Activated gamma-delta T cell (primary cell): ENCODE measurements around the gene VCAM1.
"Not testable (repeated sequence)": the region's sequence is repeated elsewhere in the genome, so short reads cannot be mapped to it uniquely, and the experiment has no call there.

Experiments used
- DNase-seq: peaks from one replicate; lab custom pipeline; 2025; lab: John Stamatoyannopoulos, UW
- total RNA-seq, 2 donors: gene quantifications; one replicate each; lab custom pipeline; 2026; lab: John Stamatoyannopoulos, UW

VCAM1 gene, protein sequence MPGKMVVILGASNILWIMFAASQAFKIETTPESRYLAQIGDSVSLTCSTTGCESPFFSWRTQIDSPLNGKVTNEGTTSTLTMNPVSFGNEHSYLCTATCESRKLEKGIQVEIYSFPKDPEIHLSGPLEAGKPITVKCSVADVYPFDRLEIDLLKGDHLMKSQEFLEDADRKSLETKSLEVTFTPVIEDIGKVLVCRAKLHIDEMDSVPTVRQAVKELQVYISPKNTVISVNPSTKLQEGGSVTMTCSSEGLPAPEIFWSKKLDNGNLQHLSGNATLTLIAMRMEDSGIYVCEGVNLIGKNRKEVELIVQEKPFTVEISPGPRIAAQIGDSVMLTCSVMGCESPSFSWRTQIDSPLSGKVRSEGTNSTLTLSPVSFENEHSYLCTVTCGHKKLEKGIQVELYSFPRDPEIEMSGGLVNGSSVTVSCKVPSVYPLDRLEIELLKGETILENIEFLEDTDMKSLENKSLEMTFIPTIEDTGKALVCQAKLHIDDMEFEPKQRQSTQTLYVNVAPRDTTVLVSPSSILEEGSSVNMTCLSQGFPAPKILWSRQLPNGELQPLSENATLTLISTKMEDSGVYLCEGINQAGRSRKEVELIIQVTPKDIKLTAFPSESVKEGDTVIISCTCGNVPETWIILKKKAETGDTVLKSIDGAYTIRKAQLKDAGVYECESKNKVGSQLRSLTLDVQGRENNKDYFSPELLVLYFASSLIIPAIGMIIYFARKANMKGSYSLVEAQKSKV
- 3.3 to 8.5 reads per million in 2 donors for total RNA-seq

DNA sequence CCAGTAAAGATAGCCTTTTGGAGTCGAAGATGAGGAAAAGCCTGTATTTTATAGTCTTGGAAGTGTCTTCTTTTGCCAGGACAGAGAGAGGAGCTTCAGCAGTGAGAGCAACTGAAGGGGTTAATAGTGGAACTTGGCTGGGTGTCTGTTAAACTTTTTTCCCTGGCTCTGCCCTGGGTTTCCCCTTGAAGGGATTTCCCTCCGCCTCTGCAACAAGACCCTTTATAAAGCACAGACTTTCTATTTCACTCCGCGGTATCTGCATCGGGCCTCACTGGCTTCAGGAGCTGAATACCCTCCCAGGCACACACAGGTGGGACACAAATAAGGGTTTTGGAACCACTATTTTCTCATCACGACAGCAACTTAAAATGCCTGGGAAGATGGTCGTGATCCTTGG, at the start of gene VCAM1:
TSS of gene VCAM1 (plus strand) at position 253 of the 400 bp plus-strand sequence. CDS start at position 372, 119 bp downstream.
- no peak for DNase-seq

DNA sequence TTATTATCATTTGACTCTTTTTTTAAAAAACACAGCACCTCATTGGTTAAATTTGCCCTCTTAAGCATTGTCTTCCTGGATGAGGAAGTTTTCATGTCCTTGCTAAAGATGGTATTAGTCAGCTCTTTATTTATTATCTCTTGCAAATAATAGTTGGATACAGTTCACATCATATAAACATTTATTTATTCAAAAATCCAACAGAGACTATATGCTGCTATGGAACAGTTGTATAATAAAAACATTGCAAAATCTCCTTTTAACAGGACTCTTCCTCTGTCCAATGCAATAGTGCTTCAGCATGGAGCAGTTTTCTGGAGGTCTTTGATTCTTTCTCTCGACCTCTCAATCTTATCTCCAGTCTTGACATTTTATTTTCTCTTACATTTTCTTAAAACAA, 49.5 kb upstream of the VCAM1 start:
- DNase-seq, result no peak

DNA sequence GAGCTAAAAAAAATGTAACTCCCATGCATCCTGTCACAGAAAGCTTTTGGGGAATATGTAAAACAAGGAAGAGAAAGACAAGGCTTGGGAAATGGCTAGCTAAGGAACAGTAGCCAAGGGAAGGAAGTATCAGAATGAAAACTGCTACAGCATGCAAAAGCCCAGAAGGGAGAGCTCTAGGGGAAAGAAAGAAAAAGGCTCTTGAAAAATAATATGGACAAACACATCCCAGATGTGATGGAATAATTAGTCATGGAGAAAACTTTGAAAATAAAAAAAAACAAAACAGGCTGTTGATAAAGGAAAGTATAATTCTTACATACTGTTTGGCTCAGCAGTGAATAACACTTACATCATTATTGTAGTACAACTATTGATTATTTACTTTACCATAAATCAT, 47.9 kb upstream of the VCAM1 start:
- DNase-seq, result no peak

DNA sequence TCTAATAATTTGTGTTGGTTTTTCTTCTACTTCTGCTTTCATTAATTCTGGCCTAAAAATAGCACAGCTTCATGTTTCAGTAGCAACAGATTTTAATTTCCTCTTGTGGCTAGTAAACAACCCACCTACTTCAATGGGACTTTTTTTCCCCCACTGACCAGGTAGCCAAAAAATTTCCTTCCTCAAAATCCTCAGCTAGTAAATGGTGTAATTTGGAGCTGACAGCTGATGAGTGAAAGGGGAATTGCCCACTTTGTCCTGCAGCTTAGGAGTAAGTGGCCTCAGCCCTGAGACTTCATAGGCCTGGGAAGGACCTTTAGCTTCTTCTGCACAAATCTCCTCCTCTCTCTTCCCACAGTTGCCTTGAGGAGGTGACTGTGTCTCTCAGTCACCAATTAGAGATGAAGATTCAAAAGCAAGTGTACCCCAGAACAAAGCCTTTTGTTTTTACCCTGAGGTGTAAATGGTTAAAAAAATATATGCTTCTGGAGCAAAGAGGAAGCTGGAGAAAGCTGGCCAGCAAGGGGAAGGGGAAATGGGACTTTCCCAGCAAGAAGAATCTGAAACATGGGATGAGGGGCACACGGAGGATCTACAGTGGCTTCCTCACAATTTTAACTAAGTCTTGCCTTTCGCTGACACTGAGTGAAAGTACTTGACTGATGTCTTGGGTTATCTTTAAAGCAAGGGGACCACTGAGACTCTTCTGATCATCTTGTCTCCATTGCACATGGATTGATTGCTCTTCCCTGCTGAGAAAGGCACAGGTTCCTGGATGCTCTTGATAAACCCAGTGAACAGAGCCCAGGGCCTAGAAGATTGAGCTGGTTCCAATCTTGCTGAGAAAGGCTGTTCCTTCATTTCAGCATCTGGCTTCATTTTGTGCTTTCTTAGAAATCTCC, 35.8 kb upstream of the VCAM1 start:
- DNase-seq, result no peak

DNA sequence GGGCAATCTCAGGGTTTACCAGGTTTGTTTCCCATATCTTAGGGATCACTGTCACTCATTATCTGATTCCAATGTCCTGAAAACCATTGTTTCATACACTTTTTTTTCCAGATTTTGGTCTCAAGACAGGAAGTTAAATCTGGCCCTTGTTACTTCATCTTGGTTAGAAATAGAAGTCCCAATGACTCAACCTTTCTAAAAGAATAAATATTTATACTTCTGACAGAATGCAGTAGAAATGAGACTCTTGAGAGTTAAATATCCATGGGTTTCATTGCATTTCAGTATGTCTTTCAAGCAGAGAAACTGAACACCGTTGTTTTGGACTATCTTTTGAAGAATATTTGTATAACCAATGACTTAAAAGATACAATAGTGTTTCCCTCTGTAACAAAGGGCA, 19.8 kb upstream of the VCAM1 start:
- no peak for DNase-seq

DNA sequence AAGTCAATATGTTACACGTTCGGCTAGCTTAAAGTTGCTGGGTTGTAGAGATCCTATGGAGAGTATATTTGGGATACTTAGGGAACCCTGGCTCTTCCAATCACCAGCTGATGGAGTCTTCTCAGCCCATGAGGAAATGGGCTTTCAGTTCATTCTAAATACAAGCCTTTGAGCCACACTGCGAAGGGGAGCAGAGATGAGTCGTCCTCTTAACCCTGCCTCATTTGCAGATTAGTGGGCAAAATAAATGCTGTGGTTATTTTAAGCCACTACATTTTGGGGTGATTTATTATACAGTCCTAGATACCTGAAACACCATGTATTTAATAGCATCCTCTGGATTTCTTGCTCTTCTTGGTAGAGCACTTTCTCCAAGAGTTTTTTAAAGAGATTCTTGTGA, 19.0 kb upstream of the VCAM1 start:
- DNase-seq, result no peak

DNA sequence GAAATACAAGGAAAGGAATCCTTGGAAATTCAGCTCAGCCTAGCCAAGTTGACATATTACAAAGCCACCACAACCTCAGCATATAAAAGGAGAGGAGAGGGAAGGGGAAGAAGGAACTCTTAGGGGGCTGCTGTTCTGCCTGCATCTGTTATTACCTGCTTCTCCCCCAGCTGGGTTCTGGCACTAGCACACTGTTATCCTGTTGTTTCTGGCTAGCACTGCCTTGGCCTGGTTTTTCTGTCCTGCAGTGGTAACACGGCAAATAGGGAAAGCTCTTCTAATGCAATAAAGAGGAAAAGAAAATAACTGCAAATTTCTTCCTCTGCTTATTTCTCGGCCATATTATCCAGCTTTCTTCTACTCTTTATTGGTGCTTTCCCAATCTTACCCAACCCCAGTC, 16.5 kb upstream of the VCAM1 start:
- no peak for DNase-seq

DNA sequence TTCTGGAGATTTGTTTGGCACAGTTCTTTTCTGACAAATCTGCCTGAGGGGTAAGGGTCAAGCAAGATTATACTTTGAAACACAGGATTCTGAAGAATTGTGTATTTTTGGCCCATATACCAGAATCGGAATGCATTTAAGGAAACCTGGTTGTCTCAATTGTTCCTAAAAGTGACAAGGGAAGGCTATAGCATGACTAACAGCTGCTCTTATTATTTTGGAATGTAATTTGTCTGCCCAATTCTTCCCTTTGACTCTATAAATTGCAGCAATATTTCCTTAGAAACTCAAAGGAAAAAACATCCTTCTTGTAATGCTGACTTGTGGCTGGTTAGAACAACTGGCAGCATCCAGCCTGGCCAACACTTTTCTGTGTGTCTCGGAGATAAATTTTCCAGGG, 15.8 kb upstream of the VCAM1 start:
- no peak for DNase-seq

DNA sequence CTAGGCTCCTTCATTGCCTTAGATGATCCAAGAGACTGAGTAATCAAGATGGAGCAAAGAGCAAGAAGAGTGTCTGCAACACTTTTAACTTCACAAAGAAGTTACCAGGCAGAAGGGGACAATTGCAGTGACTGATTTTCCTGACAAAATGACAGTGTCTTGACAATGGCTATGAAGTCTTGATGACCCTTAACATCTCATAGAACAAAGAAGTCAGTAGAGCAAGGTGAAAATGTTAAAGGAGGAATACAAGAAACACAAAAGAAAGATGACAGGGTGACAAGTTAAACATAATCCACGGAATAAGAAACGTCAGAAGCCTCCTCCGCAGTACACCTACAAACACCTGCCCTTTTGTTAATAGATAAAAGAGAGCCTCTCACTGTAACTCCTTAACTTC, 15.1 kb upstream of the VCAM1 start:
- DNase-seq, result no peak

DNA sequence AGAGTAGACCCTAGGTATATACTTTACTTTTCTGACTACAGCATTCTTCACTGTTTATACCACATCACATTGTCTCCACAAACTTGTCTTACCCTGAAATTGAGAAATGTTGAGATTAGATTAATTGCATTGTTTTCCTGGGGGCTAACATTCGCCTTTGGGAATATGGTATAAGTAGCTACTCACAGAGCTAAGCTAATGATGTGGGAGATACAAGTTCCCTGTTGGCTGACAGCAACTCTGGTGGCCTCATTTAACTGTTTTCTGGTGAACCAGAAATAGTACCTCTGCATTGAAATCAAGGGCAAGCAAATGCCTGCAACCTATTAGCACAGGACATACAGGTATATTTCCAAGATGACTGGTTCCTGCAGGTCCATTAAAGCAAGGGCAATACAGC, 13.2 kb upstream of the VCAM1 start:
- DNase-seq, result no peak

DNA sequence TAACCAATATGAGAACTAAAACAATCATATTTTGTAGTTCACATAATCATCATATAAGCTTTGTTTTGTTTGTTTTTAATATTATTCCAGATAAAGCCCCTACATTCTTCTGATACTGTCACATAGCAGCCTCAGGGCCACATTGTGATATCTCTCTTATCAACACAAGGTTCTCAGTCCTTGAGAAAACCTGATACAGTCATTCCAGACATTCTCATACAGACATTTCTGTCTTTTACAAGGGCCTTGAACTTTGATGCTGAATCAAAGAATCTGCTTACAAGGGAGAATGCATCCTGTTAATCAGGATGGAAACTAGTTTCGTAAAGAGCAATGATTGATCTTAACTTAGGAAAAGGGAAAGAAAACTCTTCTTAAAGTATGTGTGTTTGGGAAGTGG, 12.7 kb upstream of the VCAM1 start:
- DNase-seq, result no peak

DNA sequence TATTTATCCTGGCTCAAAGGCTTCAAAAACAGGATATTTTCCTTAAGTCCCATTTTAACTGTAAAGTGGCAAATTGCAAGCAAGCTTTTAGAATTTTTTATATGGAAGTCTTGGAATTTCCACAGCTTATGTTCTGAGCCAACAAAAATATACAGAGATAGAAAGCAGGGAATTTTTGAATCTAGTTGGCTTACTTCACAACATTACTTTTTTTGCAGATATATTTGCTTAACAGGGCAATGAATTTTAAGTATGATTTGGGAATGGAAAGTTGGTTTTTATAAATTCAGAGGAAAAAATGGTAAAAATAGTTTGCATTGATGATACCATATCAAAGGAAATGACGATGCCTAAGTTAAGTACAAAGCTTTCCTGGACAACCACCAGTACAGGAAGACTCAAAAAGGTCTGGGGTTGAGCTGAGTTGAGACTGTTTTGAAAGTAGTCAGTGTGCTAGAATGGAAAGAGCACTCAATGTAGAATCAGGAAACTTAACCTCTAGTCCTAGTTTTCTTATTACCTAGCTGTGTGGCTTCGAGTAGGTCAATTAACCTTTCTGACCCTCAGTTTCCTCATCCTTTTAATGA, 11.0 kb upstream of the VCAM1 start:
- DNase-seq, result no peak

DNA sequence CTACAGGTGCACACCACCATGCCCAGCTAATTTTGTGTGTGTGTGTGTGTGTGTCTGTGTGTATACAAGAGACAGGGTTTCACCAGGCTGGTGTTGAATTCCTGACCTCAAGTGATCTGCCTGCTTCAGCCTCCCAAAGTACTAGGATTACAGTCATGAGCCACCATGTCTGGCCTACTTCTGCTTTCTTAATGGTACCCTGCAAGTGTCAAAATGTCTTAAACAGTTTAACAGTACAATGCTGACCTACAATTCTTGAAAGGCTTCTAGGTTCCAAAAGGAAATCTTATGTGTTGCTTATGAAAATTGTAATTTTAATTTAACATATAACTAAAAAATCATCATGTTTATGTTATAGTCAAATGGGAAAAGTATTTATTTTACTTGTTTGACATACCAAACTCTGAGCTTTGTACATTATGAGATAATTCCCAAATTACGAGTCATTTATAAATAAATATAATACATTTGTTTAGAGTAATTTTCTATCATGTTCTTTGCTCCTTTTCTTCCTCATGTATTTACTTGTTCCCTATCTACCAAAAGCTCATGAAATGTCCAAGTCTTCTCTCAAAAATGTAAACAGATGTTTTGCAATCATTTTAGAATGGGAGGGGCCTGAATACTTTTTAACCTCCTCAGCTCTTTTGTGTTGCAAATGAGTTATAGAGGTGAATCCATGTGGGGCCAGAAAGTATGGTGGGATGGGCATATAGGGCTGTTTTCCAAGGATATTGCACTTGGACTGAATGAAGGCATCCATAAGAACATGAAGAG, 8.4 kb upstream of the VCAM1 start:
- no peak for DNase-seq

DNA sequence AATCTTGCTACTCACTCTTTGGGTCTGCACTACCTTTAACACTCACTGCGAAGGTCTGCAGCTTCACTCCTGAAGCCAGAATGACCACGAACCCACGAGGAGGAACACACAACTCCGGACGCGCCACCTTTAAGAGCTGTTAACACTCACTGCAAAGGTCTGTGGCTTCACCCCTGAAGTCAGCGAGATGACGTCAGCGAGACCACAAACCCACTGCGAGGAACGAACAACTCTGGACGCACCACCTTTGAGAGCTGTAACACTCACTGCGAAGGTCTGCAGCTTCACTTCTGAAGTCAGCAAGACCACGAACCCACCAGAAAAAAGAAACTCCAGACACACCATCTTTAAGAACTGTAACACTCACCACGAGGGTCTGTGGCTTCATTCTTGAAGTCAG, 6.5 kb upstream of the VCAM1 start:
- not testable (repeated sequence) for DNase-seq

DNA sequence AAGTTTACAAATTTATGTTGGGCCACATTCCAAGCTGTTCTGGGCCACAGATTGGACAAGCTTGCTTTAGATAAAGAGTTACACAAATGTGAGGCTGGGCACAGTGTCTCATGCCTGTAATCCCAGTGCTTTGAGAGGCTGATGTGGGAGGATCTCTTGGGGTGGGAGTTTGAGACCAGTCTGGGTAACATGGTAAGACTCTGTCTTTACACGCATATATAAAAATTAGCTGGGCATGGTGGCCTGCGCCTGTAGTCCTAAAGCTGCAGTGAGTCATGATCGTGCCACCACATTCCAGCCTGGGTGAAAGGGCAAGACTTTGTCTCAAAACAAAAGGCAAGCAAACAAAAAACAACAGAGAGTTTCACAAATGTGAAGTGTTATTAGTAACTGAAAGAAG, 5.9 kb upstream of the VCAM1 start:
- DNase-seq, result no peak

DNA sequence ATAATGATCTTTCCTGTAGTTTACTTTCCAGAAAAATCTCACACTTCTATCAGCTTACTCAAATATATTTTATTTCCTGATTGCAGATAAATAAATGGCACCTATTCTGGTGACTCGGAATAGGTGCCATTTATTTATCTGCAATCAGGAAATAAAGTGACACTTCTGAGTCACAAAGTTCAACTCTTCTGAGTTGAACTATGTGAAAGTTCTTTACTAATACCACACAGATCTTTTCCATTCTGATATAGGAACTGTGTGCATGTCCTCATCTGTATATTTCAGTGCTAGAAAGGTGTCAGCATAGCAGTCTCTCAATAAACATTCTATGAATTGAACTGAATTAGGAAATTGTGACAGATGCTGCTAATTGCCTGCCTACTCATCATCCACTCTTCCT, 4.9 kb upstream of the VCAM1 start:
- no peak for DNase-seq

DNA sequence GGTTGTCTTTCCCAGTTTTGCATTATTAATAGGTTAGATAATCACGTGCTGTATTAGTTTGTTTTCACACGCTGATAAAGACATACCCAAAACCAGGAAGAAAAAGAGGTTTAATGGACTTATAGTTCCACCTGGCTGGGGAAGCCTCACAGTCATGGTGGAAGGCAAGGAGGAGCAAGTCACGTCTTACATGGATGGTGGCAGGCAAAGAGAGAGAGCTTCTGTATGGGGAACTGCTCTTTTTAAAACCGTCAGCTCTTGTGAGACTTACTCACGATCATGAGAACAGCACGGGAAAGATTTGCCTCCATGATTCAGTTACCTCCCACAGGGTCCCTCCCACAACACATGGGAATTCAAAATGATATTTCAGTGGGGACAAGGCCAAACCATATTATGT, 2.3 kb upstream of the VCAM1 start:
- no peak for DNase-seq

DNA sequence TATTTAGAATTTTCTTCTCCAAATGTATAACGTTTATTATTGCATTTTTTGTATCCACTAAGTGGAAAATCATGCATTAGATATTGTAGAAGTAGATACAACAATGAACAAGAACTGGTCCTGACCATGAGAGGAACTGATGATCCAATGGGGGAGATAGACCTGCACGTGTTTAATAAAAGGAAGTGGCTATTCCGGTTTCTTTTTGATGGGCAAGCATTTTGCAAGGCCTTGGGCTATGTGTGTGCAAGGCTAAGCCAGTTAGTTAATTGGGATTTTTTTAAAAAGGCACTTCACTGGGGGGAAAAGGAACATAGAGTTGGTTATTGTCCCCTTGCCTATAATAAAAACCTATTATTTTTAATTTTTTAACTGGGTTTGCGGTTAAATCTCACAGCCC, 961 bp upstream of the VCAM1 start:
- no peak for DNase-seq

DNA sequence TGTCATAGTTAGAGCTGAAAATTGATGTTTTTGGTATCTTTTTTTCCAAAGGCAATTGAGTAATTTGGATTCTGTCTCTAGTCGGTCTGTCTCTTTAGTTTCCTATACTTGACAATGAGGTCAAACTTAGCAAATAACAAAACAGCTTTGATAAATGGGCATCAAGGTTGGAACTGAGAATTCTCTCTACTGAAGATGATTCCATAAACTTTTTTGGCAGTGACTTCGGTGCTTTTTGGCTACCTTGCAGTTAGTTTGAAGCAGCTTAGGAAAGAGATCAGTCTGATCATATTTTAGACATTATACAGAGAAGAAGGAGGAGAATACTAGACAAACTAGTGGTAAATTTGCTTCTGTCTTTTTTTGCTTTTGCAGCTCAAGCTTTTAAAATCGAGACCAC, 559 bp downstream of the VCAM1 start:
- DNase-seq, result no peak

DNA sequence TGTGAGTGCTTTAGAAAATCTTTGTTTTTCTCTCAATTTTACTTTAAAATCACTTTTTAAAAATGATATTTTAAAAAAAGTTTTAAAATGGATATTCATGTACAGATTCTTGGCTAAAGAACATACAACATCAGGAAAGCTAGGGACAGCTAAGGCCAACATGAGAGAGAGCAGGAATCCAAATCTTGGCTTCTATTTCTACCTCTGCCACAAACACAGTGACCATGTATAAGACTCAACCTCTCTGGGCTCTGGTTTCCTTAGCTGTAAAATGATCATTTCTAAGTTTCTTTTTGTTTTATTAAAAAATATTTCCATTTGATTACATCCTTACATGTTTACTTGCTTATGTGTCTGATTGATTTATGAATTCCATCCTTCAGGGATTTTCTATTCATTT, 1.2 kb downstream of the VCAM1 start:
- no peak for DNase-seq

DNA sequence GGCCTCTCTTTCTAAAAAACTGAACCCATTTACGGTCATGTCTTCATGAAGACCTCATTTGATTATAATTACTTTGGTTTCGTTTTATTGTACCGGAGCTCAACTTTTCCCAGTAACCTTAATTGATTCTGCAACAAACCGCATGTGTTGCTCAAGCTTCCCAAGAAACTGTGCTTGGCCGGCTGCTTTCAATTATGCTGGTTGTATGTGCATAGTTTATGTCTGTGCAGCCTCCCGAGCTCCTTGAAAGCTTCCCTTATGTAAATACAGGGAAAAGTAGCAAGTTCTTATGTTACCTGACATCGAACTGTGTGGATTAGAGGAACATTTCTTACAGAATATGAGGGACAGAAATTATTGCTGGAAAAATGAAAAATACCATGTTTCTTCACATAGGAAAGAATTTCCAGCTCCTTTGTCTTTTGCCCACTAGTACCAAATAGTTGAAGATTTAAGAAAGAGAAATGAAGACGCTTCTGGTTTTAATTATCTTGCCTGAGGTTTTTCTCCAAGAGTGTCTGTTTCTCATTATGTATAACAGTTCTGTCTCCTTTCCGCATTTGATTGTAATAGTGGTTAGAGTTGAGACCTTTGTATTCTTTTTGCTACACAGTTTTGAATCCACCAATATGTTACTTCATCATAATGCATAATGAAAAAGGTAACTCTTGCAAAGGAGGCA, 2.1 kb downstream of the VCAM1 start:
- DNase-seq, result no peak
